Type B pancreatic cell (in vitro differentiated cells): Measurements from ENCODE around the gene CDK13. TPM values are rescaled to one million over a fixed set of nuclear protein-coding genes. Genes with fewer than 3 reads are reported as not detected.

Source experiments
- DNase-seq: peaks from one replicate; pipeline ENCODE4 v3.0.0; 2021; ENCODE audit warnings: mixed read lengths; ENCODE audit not compliant: unreplicated experiment; ENCODE audit errors: extremely low spot score
- H3K27ac Mint-ChIP-seq: 2 replicates; pipeline ENCODE4 v1.8.0; 2021; ENCODE audit warnings: mild to moderate bottlenecking, mixed read lengths
- H3K27me3 Mint-ChIP-seq: 2 replicates; pipeline ENCODE4 v1.8.0; 2021; ENCODE audit warnings: mixed read lengths
- H3K36me3 Mint-ChIP-seq: 2 replicates; pipeline ENCODE4 v1.8.0; 2021; ENCODE audit warnings: mixed read lengths
- H3K4me1 Mint-ChIP-seq: one replicate; pipeline ENCODE4 v1.8.0; 2021; ENCODE audit warnings: mixed read lengths; ENCODE audit not compliant: unreplicated experiment
- H3K4me3 Mint-ChIP-seq: 2 replicates; pipeline ENCODE4 v1.8.0; 2021; ENCODE audit warnings: mild to moderate bottlenecking, mixed read lengths
- H3K9me3 Mint-ChIP-seq: 2 replicates; pipeline ENCODE4 v1.8.0; 2021; ENCODE audit warnings: mixed read lengths
- CTCF ChIP-seq: fragments of 200-600 bp; sonication (generic); conservative IDR thresholded peaks from 2 replicates; pipeline ENCODE4 v1.5.0; 2021; ENCODE audit warnings: antibody characterized with exemption, mild to moderate bottlenecking
- total RNA-seq: library from RNA; stranded (reverse); gene quantifications from 2 replicates; pipeline ENCODE4 v1.2.1, GENCODE V29; 2021; ENCODE audit warnings: low replicate concordance

Gene CDK13
- total RNA-seq, 1 donor from 2014 or later, result 57.6 TPM

- Mint-ChIP-seq H3K27ac (no peak overlapping the region), H3K4me3 (no peak overlapping the region), H3K9me3 (peaks cover 4% of the 10 kb centered on the region), H3K27me3 (peaks cover 3% of the 10 kb centered on the region), H3K4me1 (no peaks in the 10 kb centered on the region), H3K36me3 (no peaks in the 10 kb centered on the region)
- no peak for DNase-seq
- TF ChIP-seq CTCF, result no peak
Observed at GRCh38 chr7:39923091-39923490, 27.0 kb upstream of the CDK13 start.

- Mint-ChIP-seq H3K4me3 (no peak overlapping the region), H3K4me1 (no peaks in the 10 kb centered on the region), H3K36me3 (no peaks in the 10 kb centered on the region), H3K27ac (no peak overlapping the region), H3K9me3 (peaks cover 4% of the 10 kb centered on the region), H3K27me3 (no peaks in the 10 kb centered on the region)
- TF ChIP-seq CTCF, result no peak
- no peak for DNase-seq
Observed at GRCh38 chr7:39924122-39924521, 25.9 kb upstream of the CDK13 start.

- Mint-ChIP-seq H3K27ac (no peak overlapping the region), H3K4me1 (no peaks in the 10 kb centered on the region), H3K36me3 (no peaks in the 10 kb centered on the region), H3K27me3 (no peaks in the 10 kb centered on the region), H3K4me3 (no peak overlapping the region), H3K9me3 (peaks cover 4% of the 10 kb centered on the region)
- TF ChIP-seq CTCF, result no peak
- no peak for DNase-seq
Observed at GRCh38 chr7:39926111-39926510, 23.9 kb upstream of the CDK13 start.

- no peak overlapping the region for H3K4me3 Mint-ChIP-seq
- no peaks in the 10 kb centered on the region for H3K36me3 Mint-ChIP-seq
- DNase-seq, result no peak
- H3K27me3 Mint-ChIP-seq, result no peaks in the 10 kb centered on the region
- H3K9me3 Mint-ChIP-seq, result peaks cover 4% of the 10 kb centered on the region
- TF ChIP-seq CTCF, result no peak
- no peaks in the 10 kb centered on the region for H3K4me1 Mint-ChIP-seq
- H3K27ac Mint-ChIP-seq, result no peak overlapping the region
Observed at GRCh38 chr7:39927018-39927417, 23.0 kb upstream of the CDK13 start.

GRCh38 chr7:39934132-39934531, 15.9 kb upstream of the CDK13 start:
- no peak overlapping the region for H3K27ac Mint-ChIP-seq
- no peak overlapping the region for H3K4me3 Mint-ChIP-seq
- DNase-seq, result no peak
- TF ChIP-seq CTCF, result no peak
- H3K4me1 Mint-ChIP-seq, result no peaks in the 10 kb centered on the region
- H3K27me3 Mint-ChIP-seq, result no peaks in the 10 kb centered on the region
- H3K9me3 Mint-ChIP-seq, result no peaks in the 10 kb centered on the region
- H3K36me3 Mint-ChIP-seq, result no peaks in the 10 kb centered on the region

- no peaks in the 10 kb centered on the region for H3K36me3 Mint-ChIP-seq
- no peaks in the 10 kb centered on the region for H3K4me1 Mint-ChIP-seq
- H3K27ac Mint-ChIP-seq, result no peak overlapping the region
- no peak overlapping the region for H3K4me3 Mint-ChIP-seq
- no peaks in the 10 kb centered on the region for H3K9me3 Mint-ChIP-seq
- H3K27me3 Mint-ChIP-seq, result no peaks in the 10 kb centered on the region
- DNase-seq, result no peak
- no peak for TF ChIP-seq CTCF
Observed at GRCh38 chr7:39936761-39937160, 13.3 kb upstream of the CDK13 start.
